ENCODE measurements around the gene RDM1.

DNA sequence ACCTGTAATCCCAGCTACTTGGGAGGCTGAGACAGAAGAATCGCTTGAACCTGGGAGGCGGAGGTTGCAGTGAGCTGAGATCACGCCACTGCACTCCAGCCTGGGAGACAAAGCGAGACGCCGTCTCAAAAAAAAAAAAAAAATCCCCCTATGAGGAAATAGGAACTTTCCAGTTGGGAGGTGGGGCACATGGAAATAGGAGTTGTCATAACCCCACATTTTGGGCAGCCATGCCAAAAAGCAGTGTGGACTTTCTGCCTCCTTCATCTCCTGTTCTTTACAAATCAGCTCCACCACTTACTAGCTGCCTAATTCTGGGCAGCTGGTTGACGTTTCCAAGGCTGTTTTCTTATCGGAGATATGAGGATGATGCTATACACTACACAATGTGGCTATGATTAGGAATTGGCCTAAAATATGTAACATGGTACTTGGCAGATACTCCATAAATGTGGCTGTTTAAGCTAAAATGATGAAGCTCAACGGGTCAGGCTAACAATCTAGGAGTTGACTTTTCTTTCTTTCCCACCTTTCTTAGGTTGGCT, 28.9 kb downstream of the RDM1 start:
- TF ChIP-seq EP300 (IDR thresholded peaks at IDR 0.05) (no peak), POLR2A (IDR thresholded peaks at IDR 0.05) (no peak)
- TF ChIP-seq, protein P1, sequence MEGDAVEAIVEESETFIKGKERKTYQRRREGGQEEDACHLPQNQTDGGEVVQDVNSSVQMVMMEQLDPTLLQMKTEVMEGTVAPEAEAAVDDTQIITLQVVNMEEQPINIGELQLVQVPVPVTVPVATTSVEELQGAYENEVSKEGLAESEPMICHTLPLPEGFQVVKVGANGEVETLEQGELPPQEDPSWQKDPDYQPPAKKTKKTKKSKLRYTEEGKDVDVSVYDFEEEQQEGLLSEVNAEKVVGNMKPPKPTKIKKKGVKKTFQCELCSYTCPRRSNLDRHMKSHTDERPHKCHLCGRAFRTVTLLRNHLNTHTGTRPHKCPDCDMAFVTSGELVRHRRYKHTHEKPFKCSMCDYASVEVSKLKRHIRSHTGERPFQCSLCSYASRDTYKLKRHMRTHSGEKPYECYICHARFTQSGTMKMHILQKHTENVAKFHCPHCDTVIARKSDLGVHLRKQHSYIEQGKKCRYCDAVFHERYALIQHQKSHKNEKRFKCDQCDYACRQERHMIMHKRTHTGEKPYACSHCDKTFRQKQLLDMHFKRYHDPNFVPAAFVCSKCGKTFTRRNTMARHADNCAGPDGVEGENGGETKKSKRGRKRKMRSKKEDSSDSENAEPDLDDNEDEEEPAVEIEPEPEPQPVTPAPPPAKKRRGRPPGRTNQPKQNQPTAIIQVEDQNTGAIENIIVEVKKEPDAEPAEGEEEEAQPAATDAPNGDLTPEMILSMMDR (IDR thresholded peaks at IDR 0.05), result no peak
